Measurements from ENCODE around the gene SLC1A3.

Gene SLC1A3

GRCh38 chr5:36658038-36658756, 51.8 kb downstream of the SLC1A3 start:
- no peak for DNase-seq

DNA sequence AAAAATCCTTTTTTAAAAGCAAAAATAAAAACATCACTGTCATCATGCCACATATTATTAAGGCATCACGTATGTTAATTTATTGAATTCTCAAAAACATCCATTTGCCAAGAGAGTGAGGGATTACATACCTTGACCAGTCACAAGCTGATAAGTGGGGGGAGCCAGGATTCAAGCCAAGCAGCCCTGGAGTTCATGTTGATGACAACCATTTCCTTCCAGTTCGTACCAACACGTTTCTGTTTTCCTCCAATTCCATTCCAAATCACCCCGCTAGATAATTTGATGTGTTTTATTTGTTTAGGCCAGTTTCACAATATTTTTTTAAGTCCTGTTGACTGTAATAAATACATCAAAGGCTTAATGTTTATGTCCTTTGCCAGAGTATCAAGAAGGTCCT, 53.0 kb downstream of the SLC1A3 start:
- DNase-seq = no peak

- no peak for DNase-seq
These were observed 54.1 kb downstream of the SLC1A3 start for GRCh38 chr5:36660397-36661049.

DNA sequence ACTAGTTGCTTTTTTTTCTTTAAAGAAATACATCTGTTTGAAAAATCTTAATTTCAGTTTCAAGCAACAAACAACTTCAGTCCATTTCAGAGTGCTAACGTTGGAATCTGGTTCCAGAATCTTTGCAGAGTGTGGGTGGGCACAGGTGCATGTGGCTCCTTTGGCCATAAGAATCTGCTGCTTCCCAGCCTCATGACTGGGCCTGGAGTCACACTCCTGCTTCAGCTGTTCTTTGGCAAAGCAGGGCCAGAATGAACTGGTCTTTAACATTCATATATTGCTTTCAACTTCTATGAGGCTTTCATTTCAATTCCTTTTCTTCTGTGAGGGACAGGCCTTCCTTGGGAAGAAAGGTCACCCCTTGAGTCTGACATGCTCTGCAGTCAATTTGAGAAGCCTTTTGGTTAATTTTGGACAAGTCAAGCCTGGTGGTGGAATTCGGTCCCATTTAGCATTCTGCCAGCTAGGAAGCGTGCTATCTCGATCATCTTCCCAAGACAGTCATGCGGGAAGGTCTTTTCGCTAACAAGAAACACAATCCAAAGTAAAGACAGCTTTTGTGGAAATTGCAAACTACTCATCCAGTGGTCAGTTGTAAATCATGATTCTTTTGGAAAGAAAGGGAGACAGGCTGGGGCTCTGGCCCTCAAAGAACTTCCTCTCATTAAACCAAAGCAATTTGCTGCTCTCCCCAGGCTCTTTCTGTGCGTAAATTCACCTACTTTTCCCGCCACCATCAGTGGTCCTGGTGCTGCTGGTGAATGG, 55.2 kb downstream of the SLC1A3 start:
- DNase-seq = no peak

DNA sequence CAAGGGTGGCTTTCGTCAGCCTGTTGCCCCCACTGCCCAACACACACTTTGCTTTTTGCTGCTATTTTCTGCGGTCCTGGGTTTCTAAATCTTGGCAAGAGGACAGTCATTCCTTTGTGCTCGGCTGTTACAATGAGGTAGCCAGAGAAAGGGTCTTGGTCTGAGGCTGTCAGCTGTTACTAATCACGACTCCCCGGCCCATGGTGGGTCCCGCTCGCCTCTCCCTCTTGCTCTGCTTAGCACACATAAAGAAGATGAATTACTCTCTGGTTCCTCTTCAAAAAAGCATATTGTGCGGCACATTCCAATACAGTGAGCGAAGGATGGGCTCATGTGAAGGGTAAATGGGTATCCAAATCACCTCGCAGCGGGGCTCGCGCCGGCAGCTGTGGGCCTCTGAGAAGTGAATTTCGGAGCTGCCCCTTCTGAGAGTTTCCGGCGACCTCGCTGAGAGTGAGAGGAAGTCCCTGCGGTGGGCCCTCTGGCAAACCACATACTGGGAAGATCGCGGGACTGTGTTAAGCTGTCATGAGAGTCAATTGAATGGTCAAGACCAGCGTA, 56.0 kb downstream of the SLC1A3 start:
- no peak for DNase-seq

DNA sequence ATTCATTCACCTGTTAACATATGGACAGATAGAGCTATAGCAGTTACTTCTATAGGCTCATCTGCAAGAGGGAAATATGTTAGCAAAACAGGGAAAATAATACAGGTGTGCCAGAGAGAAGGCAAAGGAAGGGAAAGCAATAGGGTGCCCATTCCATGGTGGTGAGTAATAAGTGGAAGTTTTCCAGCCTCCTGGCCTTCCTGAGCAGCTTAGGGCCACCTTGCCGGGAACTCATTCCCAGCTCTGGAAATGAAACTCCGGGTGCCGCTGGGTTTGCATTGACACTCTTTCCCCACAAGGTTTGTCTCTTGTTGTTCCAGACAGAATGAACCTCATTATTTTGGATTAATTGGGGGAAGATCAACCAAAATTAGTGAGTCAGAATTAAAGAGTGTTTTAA, 58.4 kb downstream of the SLC1A3 start:
- no peak for DNase-seq

GRCh38 chr5:36665628-36666027, 59.2 kb downstream of the SLC1A3 start:
- DNase-seq = no peak

DNA sequence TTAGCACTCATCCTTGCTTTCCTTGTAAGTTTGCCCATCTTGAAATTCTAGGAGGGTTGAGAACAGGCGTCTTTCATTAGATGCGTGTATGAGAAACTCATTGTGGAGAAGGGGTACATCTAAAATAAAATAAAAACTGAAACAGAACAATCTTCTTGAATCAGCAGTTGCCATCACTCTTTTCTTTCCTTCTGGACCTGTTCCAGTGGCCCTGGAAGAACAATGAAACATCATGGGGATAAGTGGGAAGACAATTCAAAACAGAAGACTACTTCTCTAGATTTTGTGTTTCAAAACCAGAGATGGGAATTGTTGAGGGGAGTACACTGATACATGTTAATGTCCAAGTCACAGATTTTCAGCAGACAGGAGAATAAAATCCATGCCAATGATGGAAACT, 59.9 kb downstream of the SLC1A3 start:
- DNase-seq = no peak

- DNase-seq = no peak
These were observed 60.6 kb downstream of the SLC1A3 start for GRCh38 chr5:36666986-36667385.

DNA sequence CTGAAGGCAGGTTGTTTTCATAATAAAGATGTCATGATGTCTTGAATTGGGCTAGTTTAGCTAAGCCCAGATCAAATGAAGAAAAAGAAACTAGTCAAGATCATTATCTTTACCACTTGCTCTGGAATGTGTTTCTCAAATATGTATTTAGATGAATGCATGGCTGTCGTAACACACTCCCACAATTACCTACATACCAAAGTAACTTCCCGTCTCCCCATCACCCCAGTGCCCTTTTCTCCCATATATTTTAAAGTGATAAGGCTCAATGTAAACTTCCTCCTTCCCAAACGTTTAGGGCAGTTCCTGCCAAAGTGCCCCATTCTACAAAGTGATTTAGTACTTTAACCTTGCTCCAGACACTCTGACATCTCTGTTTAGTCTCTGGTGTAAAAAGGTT, 61.4 kb downstream of the SLC1A3 start:
- DNase-seq = no peak

GRCh38 chr5:36669015-36669651, 62.7 kb downstream of the SLC1A3 start:
- no peak for DNase-seq

- DNase-seq = no peak
These were observed 64.1 kb downstream of the SLC1A3 start for GRCh38 chr5:36670548-36670947.

DNA sequence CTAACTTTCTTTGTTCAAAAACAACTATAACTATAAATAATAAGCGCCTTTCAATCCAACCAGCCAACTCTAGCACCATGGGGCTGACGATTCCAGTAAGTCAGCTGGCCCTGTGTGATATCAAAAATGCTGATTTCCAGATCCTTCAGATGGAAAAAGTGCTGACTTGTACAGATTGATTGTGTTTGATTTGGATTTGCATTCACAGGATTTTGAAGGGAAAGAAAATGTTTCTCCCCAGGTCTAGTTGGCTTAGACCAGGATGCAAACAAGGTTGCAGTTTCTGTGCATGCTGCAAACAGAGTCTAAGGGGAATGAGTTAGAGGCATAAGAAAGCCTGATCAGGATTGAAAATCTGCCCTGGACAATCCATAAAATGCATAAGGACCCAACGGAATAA, 68.9 kb downstream of the SLC1A3 start:
- DNase-seq = no peak

DNA sequence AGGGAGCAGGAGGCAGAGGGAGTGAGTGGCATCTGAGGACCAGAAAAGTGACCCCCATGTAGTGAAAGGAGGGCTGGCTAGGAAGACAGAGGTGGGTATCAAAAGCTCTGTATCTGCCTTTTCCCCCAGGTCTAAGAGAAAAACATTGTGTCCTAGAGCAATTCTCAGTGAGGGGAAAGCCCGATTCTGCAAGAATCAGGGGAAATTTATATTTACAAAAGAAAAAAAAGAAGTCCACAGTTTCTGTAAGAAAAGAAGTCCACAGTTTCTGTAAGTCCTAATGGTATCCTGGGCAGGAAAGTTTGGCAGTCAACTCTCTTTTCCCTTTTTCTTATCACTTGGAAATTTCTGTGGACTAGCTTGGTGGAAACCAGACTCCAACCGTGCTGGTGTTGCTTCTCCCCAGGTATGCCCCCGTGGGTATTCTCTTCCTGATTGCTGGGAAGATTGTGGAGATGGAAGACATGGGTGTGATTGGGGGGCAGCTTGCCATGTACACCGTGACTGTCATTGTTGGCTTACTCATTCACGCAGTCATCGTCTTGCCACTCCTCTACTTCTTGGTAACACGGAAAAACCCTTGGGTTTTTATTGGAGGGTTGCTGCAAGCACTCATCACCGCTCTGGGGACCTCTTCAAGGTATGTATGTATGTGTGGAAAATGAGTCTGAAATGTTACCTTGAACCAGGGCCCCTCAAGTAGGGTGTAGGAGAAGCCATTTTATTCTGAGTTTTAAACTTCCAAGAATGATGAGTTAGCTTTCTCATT, 73.0 kb downstream of the SLC1A3 start:
- DNase-seq = no peak

GRCh38 chr5:36680066-36680465, 73.7 kb downstream of the SLC1A3 start:
- DNase-seq = no peak

GRCh38 chr5:36681711-36682110, 75.3 kb downstream of the SLC1A3 start:
- no peak for DNase-seq

GRCh38 chr5:36682499-36682898, 76.1 kb downstream of the SLC1A3 start:
- DNase-seq = no peak

- DNase-seq = no peak
These were observed 77.5 kb downstream of the SLC1A3 start for GRCh38 chr5:36683821-36684434.

DNA sequence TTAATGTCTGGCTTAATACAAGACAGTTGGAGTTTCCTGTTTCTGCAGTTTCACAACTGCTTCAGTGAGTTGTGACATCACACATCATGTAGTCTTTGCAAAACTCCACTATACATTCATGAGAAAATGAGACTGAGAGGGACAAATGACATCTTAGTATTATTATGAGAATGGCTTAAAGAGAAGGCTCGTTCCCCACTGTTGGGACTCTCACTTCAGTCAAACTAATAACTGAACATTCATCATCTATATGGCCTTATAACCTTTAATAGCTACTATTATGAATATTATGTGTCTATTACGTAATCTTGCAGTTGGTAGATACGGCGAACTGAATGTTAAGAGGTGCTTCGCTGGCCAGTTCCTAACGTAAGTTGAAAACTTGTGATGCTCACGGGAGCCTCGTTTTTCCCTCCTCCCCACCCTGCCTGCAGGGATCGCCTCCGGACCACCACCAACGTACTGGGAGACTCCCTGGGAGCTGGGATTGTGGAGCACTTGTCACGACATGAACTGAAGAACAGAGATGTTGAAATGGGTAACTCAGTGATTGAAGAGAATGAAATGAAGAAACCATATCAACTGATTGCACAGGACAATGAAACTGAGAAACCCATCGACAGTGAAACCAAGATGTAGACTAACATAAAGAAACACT, 79.4 kb downstream of the SLC1A3 start:
- no peak for DNase-seq

- DNase-seq = no peak
These were observed 80.5 kb downstream of the SLC1A3 start for GRCh38 chr5:36686881-36687280.

DNA sequence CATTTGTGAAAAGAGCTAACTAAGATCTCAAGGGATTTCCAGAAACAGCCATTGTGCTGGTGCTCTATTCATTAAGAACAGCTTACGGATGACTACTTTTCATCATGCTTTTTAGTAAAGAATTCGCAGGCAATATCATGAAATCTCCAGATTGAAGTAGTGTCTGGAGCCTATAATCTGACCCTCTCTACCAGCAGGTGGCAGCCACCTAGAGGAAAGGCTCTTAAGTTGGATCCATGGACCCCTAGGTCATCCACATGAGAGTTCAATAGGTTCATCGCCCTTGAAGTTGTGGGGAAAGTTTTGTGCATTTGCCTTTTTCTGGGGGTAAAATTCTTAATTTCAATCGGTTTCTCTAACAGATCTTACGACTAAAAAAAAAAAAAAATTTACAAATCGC, 82.3 kb downstream of the SLC1A3 start:
- DNase-seq = no peak

All from activated T-cell treated with anti-CD3 and anti-CD28 coated beads, Interleukin-2, amount 50 U/mL, for 1 hour (primary cell).